NCI-H524 (cell line): ENCODE measurements around the gene TUBGCP6.

Experiments used
- DNase-seq, 2 experiments: peaks; one replicate each; lab custom pipeline; 2025; lab: John Stamatoyannopoulos, UW

Gene TUBGCP6

DNA sequence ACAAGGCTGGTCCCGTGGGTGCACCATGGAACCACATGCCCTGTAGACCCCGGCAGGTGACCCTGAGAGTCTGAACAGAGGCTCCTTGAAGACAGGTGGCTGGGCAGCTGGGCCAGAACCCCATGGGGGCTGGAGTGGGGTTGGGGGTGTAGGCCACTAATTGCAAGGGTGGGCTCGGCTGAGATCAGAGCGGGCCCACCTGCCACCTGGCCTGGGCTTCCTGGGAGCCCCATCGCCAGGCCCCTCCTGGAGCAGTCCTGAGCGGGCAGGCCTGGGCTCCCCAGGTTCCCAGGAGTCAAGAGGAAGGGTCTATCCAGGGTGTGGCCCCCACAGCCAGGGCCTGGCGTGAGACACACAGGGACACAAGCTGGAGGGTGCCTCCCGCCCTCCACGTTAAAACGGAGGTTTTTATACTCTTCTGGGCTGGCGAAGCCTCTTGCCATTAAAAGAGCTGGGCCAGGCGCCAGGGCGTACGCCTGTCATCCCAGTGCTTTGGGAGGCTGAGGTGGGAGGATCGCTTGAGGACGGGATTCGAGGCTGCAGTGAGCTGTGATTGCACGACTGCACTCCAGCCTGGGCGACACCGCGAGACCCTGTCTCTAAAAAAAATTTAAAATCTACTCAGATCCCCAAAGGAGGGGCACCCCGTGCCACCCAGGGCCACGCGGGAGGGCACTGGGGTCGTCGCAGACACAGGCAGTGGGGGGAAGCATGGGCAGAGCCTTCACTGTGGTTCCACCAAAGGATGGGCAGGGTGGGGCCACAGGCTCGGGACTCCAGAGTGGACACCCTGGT is 63.9 kb downstream of the TUBGCP6 start:
- no peak for DNase-seq

DNA sequence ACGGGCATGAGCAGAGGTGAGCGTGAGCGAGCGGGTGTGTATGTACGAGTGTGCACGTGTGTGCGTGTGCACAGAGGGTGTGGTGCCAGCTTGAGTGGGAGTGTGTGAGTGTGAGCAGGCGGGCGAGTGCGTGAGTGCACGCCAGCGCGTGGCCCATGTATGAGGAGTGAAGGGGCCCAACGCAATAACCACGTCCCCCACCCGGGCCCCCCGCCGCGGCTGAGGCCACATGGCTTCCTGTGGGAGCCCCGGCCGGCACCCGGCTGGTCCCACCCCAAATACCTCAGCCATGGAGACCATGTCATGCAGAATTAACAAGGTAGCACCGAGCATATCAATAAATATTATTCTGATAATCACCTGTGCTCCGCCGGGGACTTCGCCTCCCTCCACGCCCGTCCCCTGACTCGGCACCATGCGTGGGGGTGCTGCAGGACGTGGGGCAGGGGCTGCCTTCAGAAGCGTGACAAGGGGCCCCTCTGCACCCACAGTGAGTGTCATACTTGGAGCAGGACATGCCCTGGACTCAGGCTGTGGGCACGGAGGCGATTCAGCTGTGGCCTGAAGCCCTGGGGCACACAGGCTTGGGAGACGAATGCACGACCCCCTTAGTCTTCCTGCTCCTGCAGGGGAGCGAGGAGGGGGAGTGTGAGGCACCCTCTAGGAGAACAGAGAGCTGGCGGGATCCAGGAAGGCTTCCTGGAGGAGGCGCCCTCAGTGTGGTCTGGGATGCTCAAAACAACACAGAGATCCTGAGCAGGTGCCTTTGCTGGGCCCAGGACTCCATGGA is 64.7 kb downstream of the TUBGCP6 start:
- DNase-seq: no peak

DNA sequence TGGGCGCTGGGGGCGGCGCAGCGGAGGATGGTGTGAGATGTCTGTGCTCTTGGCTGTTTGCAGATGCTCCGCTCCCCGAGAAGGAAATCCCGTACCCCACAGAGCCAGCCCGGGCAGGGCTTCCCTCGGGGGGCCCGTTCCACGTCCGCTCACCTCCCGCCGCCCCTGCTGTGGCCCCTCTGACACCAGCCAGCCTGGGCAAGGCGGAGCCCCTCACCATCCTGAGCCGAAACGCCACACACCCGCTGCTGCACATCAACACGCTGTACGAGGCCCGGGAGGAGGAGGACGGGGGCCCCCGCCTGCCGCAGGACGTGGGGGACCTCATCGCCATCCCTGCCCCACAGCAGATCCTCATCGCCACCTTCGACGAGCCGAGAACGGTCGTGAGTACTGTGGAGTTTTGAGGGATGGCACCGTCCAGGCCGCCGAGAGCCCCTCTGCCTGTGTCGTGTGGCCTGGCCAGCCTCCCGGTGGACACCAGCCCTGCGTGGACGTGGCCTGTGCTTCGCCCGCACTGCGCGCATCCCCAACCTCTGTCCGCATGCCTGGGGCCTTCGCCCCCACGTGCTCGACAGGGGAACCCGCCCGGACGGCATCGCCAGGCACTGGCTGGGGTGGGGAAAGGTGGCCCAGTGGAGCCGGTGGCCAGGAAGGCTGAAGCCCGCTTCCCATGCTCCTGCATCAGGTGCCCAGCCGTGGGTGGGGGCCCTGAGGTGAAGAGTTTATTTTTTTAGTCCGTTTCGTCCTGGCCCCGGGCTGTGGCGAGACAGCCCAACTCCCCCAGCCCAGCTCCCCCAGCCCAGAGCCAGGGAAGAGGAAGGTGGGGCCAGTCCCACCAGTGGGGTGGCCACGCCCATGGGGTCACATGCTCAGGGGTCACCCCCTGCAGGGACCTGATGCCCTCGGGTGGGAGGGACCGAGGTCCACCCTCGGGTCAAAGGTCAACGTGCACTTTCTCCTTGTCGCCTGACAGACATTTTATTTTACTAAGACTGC is 65.7 kb downstream of the TUBGCP6 start:
- no peak for DNase-seq

DNA sequence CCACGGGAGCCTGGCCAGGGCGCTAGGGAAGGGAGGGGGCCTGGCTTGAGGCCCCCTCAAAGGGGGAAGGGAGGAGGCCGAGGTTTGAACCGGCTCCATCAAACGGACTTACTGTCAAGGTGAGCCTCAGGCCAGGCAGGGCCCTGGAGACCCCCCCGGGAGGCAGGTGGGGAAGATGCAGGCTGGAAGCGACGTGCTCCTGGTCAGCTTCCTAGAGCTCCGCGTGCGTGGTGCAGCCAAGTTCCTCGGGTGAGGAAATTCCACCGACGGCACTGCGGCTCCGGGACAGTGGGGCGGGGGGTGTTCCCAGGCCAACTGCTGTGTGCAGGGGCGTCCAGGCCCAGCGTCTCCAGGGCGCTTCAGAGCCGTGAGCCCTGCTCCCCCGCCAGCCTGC is 66.4 kb downstream of the TUBGCP6 start:
- no peak for DNase-seq

DNA sequence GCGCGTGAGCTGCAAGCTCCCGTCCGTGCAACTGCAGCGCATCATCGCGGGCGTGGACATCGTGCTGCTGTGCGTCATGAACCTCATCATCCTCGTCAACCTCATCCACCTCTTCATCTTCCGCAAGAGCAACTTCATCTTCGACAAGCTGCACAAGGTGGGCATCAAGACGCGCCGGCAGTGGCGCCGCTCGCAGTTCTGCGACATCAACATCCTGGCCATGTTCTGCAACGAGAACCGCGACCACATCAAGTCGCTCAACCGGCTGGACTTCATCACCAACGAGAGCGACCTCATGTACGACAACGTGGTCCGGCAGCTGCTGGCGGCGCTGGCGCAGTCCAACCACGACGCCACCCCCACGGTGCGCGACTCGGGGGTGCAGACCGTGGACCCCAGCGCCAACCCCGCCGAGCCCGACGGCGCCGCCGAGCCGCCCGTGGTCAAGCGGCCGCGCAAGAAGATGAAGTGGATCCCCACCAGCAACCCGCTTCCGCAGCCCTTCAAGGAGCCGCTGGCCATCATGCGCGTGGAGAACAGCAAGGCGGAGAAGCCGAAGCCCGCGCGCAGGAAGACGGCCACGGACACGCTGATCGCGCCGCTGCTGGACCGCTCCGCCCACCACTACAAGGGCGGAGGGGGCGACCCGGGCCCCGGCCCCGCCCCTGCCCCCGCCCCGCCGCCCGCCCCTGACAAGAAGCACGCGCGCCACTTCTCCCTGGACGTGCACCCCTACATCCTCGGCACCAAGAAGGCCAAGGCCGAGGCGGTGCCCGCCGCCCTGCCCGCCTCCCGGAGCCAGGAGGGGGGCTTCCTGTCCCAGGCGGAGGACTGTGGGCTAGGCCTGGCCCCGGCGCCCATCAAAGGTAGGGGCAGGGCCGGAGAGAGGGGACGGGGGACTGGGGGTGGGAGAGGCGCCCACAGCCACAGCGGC is 67.0 kb downstream of the TUBGCP6 start:
- no peak for DNase-seq

DNA sequence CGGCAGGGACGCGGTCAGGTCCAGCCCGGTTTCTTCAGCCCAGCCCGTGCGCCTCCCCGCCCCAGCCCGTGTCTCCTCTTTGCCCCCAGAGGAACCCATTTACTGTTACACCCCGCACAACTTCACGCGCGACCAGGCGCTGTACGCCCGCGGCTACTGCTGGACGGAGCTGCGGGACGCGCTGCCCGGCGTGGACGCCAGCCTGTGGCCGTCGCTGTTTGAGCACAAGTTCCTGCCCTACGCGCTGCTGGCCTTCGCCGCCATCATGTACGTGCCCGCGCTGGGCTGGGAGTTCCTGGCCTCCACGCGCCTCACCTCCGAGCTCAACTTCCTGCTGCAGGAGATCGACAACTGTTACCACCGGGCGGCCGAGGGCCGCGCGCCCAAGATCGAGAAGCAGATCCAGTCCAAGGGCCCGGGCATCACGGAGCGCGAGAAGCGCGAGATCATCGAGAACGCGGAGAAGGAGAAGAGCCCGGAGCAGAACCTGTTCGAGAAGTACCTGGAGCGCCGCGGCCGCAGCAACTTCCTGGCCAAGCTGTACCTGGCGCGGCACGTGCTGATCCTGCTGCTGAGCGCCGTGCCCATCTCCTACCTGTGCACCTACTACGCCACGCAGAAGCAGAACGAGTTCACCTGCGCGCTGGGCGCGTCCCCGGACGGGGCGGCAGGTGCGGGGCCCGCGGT is 67.8 kb downstream of the TUBGCP6 start:
- no peak for DNase-seq

DNA sequence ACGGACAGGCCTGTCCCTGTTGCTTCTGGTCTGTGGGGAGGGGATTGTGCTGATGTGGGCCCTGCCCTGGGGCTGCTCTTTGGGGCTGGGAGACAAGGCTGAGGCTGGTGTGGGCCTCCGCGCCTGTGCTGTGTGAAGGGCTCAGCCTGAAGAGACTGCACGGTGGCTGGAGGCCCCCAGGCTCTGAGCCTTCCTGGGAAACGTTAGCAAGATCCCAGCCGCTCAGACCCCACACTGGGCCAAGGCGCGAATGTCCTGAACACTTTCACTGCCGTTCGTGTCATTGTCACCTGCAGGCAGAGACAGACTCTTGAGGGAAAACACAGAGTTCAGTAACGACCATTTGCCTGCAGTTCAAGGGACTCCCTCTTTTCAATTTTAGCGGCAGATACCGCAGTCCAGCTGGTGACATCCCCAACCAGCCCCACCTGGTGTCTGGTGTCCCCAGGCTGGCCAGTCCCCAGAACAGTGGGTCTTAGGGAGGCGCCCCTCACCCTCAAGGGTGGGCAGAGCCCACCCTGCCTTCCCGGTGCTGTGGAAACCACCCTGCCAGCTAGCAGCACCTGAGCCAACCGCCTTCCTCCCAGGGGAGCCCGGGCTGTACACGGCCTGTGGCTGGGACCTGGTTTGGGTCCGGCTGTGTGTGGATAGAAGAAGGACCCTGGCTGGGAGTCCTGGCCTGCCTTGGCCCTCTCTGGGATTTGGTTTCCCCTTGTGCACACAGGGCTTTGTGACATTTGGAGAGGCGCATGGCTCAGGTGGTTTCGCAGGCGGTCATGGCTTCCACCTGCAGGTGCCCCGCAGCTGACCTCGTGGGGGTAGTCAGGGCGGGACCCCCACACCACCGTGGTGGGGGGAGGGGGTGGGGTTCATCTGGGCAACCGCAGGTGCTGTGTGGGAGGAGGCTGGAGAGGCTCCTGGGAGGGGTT is 68.6 kb downstream of the TUBGCP6 start:
- no peak for DNase-seq

DNA sequence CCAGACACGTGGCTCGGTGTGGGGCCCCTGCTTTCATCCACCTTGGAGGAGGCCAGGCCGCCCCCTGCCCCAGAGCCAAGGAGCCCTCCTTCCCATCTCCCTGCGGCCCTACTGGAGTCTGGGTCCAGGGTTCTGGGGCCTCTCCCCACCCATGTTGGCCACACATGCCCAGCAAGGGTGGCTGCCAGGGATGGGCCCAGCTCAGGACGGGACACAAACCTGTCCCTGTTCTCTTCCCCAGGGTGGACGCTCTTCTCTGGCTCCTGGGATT is 69.7 kb downstream of the TUBGCP6 start:
- DNase-seq: no peak

DNA sequence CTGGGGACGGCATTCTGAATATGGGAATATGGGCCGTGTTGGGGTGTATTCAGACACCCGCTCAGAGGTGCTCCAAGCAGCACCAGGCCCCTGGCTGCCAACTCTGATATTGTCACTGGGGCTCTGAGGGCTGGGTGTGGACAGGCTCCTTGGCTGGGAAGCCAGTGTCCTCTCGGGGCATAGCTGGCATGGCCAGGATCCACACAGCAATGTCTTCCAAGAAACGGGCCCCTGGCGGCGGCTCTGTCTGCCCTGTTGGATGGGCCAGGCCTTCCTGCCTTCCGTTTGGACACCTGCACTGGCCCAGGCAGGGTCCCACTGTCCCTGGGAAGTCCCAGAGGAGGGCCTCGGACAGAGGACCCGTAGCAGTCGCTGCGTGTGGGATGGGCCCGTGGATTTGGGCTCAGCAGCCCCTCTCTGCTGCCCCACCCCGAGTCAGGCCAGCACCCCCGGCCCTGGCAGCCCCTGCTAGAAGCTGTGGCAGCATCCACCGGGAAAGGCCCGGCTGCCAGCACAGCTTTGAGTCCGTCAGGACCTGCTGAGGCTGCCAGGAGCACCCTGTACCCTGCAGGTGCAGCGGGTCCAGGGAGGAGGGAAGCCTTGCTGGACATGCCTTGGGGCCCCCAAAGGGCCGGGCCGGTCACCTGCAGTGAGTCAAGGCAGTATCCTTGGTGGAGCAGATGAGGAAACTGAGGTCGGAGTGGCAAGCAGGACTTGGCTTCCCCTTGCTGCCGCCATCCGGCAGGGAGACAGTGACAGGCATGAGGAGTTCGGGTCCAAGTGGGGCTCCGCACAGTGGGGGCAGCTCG is 70.2 kb downstream of the TUBGCP6 start:
- no peak for DNase-seq

DNA sequence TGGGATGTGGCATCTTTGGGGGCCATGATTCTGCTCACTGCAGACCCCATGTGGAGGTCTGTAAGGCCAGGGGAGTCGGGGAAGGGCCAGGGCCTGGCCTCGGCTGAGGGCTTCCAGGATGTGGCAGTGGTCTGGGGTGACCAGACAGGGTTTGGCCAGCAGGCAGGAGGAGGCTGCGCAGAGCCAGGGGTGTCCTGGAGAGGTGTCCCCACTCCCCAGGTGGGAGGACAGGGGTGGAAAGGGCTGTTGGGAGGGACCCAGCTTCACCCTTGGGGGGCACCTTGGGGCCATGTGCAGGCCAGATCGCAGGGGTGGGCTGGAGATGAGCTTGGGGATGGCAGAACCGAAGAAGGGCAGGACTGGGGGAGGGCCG is 70.9 kb downstream of the TUBGCP6 start:
- DNase-seq: no peak

DNA sequence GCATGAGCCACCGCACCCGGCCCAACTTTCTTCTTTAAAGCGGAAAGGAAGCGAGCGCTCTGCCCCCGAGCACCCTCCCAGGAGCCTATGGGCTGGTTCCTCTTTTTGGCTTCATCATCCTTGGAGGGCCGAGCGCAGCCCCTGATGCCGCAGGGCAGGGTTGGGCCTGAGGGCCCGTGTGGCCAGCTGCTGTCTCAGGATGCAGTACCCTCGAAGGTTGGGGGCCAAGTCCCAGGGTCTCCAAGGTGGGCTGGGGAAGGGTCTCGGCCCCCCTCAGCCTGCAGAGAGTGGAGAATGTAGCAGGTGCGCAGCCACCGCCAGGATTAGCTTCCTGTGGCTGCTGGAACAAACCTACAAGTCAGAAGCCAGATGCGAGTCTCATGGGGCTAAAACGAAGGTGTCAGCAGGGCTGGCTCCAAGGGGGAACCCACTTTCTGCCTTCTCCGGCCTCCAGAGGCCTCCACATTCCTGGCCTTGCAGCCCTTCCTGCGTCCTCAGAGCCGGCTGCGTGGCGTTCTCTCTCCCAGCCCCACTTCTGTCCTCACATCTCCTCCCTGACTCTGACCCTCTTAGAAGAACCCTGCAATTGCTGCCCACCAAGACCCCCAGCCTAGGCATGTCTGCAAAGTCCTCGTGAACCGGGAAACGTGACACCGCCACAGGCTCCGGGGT is 71.4 kb downstream of the TUBGCP6 start:
- DNase-seq: no peak

DNA sequence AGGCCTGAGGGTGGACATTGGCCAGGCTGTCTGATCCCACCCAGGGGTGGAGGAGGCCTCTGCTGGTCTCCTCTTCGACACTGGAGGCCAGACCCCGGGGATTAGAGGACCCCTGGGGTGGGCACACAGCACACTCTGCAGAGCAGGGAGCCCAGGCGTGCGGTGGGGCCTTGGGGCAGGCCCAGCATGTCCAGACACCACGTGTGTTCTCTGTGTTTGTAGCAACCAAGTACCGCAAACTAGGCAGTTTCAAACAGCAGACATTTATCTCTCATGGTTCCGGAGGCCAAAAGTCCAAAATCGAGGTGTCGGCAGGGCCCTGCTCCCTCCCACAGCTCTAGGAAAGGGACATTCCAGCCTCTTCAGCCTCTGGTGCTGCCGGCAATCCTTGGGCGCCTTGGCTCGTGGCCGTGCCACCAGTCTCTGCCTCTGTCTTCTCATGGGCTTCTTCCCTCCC is 72.8 kb downstream of the TUBGCP6 start:
- DNase-seq: no peak

DNA sequence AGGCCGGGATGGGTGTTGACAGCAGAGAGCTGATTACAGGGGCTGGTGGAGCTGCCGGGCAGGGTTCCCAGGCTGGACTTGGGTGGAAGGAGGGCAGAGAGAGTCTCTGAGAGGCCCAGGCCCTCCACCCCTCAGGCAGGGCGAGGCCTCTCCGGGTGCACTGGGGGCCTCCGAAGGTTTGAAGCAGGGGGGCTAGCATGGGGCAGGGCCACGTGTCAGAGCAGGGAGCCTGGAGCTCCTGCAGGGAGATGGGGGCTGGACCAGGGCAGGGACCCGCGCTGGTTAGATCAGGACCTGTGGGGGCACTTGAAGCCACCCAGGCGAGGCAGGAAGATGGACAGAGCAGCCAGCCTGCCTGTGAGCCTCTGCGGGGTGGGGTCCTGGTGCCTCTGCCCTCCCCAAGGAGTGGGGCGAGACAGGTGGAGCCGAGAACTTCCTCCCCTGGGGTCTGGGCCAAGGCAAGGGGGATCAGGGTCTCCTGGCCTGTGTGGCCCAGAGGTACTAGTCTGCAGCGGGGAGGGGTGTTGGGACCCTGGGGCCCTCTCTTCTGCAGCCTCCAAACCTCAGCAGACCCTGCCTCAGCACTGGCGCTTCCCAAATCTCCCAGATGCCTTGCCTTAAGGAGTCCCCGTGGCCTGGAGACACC is 73.4 kb downstream of the TUBGCP6 start:
- no peak for DNase-seq

DNA sequence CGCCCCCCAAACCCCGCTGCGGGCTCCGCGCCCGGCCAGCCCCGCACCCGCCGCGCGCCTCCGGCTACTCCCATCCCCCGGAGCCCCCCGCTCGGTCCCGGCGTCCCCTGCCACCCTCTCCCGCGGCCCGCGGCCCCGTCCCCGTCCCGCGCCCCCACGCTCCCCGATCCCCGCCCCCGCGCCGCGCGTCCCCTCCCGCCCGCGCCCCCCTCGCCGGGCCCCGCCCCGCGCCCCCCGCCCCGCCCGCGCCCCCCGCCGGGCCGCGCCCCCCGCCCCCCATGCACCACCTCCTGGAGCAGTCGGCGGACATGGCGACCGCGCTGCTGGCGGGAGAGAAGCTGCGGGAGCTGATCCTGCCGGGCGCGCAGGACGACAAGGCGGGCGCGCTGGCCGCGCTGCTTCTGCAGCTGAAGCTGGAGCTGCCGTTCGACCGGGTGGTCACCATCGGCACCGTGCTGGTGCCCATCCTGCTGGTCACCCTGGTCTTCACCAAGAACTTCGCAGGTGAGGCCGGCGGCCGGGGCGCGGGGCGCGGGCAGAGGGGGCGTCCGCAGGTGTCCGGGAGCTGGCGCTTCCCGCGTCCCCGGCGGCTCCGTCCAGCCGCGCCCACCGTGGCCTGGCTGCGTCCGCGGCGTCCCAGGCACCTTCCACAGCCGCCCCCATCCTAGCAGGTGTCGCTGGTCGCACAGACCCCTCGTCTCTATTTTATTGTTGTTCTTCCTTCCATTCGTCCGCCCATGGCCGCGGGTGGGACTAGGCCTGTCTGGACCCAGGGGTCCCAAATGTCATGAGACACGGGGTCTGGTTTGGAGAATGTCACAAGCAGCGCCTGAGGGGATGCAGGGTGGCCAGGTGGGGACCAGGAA is 74.1 kb downstream of the TUBGCP6 start, which contains the start of gene PANX2:
Gene PANX2 (plus strand): TSS at position 279 of the 866 bp plus-strand sequence. CDS start 0 bp downstream, at position 279.
- DNase-seq: peak in 1 of 2 experiments; percentile 29

DNA sequence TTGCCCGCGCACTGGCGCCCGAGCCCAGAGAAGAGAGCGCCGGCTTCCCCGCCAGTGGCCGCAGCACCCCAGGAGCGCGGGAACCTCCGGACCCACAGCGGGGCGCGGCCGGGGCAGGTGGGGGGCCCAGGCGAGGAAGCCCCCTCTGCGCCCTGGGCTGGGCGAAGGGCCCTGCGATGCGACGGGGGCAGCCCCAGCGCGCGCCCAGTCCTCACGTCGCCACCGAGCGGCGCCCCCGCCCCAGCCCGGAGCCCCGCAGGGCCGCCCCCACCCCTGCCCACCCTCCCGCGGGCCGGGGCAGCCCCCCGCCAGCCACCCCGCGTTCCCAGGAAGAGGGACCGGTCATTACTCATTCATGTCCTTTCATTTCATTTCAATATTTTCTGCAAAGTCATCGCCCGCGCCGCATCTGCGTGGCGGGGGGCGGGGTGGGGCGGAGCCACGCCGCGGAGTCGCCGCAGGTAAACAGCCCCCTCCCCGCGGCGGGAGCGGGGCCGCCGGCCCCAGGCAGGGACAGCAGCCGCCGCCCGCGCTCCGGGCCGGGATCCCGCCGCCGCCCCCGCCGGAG is 75.0 kb downstream of the TUBGCP6 start:
- peak in 1 of 2 experiments; percentile 30 for DNase-seq

DNA sequence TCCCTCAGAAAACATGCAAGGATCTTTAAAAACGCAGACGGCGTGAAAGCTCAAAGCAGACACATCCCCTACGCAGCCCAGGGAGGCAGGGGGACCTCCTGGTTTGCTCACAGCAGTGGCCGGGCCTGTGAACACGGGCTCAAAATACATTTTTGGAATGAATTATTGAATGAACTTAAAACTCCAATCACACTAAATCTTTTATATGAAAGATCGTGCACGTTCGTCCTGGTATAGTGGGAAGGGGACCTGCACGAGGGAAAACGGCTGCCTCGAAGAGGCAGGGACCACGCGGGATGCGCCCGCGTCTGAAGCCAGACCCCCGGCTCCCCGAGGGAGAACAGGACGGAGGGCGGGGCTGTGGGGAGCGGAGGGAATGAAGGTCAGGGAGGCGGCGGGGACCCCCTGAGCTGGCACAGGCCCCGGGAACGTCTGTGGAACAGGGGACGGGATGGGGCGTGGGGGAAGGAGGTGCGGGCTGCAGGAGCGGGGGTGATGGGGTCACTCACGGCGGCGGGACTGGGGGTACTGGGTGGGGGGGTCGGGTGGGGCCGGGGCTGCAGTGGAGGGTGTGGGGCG is 75.6 kb downstream of the TUBGCP6 start:
- DNase-seq: peak in 1 of 2 experiments; percentile 30
